ENCODE measurements around the gene BCL7A. TPM values are rescaled to one million over a fixed set of nuclear protein-coding genes. Genes with fewer than 3 reads are reported as not detected.

BCL7A gene
- total and polyA plus RNA-seq, 2 of the 8 experiments (the other 6 are each of a cell fraction or from before 2014, with no cell fraction given) = 11.9 to 12.7 TPM

- TF ChIP-seq SRF (IDR thresholded peaks at IDR 0.05; ENCODE audit: low read depth, low read length) (no peak), ASH2L (IDR thresholded peaks at IDR 0.05; ENCODE audit: low read length) (no peak), TBP (IDR thresholded peaks at IDR 0.05; ENCODE audit: low read depth, low read length) (no peak), SIRT6 (IDR thresholded peaks at IDR 0.05; ENCODE audit: low read length) (no peak), YY1 (IDR thresholded peaks at IDR 0.05; ENCODE audit: low read depth, low read length) (no peak), SP4 (IDR thresholded peaks at IDR 0.05; ENCODE audit: low read length) (no peak), TEAD4 (IDR thresholded peaks at IDR 0.05; ENCODE audit: low read depth, low read length) (no peak), SUZ12 (IDR thresholded peaks at IDR 0.05; ENCODE audit: low read length) (no peak)
These were observed 37.7 kb downstream of the BCL7A start (continued) for GRCh38 chr12:122059203-122059960.
